HG02870 (cell line): ENCODE results near the gene PDCD1LG2.

ENCODE experiments used
- ATAC-seq: cut with Tn5 transposase; IDR thresholded peaks from one replicate; pipeline ENCODE4 v1.9.1; 2021; ENCODE audit warnings: mild to moderate bottlenecking, moderate library complexity; ENCODE audit not compliant: unreplicated experiment

PDCD1LG2 gene

DNA sequence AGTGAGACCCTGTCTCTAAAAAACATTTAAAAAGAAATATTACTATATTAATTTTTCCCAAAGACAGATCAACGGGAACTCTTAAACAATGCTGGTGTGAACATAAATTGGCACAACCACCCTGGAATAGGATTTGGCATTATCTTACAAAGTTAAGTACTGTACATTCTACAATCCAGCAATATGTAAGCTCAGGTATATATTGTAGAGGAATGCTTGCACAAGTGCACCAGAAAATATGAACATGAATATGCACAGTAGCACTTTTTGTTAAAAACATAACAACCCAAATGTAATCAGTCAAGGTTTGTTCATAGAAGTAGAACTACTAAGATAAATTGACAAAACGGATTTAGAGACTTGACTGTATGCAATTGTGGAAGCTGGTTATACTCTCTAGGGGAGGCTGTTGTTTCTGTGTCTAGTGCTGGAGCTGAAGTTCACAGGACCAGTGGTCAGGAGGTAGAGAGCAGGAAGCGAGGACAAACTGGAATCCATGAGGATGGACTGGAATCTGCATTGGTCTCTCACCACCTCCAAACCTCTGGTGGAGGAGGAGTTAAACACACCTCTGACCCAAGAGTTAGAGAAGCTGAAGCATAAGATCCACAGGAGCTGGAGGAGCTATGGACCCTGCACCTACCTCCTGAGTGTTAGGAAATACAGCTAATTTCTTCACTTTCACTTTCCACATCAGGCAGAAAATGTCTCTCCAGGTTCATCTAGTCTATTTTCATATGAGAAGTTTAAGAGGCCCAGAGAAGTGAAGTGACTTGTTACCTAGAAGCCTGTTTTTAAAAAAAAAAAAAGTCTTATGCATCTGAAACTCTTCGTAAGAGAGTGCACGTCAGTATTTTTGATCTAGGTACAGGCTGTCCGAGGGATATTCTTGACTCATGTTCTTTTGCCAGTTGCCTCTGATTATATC is 98.2 kb downstream of the PDCD1LG2 start:
- no peak for ATAC-seq

DNA sequence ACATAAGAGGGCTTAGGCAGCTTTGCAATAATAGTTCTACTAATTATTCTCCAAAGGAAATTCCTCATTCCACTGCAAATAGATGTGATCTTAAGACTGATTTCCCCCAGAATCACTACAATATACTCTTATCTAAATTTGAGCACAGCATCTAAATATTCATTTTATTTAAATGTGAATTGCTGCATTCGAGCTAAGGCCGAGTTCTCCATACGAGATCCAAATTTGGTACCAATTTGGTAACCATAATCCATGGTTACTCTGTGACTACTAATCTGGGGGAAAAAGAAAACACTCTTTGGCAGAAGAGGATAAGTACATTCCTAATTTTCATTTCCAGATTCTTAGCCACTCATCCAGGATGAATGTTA is 98.9 kb downstream of the PDCD1LG2 start:
- ATAC-seq, result no peak

DNA sequence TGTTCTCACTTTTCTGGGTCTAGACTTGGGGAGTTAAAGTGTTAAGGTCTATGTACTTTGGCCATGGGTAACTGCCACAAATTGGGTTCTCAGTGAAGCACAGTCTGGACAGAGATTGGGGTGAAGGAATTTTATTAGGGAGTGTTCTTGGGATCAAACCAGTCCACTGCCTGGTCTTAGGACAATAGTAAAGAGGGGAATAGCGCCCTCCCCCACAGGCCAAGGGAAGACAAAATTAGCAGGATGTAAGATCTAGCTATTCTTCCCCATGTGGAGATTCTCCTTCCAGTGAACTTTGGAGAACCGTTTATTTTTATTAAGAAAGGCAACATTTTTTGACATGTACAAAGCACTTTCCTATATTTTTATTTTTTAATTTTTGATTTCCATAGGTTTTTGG is 100.2 kb downstream of the PDCD1LG2 start:
- no peak for ATAC-seq

DNA sequence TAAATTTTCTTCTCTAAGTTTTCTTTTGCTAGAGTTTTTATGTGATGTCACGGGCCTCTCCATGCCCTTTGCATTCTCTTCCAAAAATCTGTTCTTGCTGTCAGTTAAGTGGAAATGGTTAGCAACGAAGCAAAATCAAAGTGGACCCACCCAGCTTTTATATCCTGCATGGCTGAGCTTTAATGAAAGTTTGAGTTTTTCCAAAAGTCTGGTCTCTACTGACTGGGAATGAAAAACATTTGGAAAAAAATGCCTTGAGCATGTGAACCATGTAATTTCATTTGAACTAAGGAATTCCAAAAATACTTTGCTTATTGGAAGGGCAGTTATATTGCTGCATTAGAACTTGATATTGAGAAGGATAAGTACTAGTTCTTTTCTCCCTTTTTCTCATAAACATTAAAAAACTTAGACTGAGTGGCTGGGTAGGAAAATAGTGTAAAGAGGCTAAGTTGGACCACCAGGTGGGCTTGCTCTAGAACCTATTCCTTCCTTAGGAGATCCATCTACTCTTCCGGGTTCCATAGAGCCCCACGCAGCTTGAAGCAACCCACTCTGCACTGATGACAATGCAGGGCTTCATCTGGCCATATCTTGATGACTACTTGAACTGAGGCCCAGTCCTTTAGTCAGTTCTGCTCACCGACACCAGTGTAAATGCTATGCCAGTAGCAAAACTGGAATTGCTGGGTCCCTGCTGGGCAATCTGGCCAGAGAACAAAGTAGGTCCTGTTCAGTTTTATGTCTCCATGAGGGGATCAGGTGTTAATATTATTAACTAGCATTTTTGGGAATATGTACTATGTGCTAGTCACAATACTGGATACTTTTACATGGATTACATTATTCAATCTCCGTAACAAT is 101.2 kb downstream of the PDCD1LG2 start:
- no peak for ATAC-seq

DNA sequence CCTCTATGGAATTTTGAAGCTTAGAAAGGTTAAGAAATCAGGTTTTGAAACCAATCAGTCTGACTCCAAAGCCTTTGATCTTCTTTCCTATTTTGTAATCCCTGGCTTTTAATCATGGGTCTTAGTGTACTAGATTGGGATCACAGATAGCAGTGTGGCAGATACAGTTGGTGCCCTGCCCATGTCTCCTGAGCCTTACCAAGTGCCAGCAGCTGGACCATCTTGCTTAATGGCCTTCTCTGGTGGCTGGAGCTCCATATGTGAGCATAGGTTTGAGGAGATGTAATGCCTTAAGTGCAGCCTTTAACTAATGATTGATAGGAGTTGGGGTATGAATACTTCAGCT is 101.8 kb downstream of the PDCD1LG2 start:
- no peak for ATAC-seq

DNA sequence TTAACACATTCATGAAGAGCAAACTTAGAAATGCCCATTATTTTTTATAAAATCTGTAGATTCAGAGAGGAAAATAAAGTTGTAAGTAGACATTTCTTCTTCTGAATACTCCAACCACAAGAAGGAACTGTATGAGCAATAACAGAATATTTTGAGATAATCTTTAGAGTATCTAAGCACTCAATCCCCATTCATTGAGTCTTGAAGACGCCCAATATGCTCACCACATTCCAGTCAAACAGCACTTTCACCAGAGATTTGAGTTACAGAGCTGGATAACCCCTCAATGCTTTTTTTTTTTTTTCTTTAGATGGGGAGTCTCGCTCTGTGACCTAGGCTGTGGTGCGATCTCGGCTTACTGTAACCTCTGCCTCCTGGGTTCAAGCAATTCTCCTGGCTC is 103.9 kb downstream of the PDCD1LG2 start:
- no peak for ATAC-seq

DNA sequence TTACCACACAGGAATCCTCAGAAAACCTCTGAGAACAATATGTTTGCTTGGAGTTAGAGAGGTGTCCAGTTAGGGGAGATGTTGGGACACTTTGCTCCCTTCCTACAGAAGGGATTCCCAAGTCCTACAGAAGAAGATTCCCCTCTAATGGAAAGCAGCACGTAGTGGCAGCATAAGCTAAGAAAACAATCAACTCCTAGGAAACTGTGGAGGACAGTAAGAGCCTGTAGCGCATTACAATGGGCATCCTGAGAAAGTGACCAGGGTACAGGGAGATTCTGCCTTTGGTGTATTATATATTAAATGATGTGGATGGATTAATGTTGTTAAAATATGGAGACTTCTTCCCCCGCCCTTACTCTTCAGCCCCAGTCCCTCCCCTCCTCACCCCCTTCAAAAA is 104.7 kb downstream of the PDCD1LG2 start:
- no peak for ATAC-seq

DNA sequence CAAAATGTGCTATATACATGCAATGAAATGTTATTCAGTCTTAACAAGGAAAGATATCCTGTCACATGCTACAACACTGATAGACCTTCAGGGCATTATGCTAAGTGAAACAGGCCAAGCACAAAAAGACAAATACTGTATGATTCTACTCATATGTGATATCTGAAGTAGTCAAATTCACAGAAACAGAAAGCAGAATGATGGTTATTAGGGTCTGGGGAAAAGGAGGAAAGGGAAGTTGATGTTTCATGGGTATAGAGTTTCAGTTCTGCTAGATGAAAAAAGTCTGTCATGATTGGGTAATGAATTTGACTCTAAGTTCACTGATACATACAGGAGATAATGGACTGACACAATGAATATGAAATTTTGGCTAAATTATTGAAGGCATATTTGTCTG is 107.4 kb downstream of the PDCD1LG2 start:
- peak; percentile 93 for ATAC-seq

DNA sequence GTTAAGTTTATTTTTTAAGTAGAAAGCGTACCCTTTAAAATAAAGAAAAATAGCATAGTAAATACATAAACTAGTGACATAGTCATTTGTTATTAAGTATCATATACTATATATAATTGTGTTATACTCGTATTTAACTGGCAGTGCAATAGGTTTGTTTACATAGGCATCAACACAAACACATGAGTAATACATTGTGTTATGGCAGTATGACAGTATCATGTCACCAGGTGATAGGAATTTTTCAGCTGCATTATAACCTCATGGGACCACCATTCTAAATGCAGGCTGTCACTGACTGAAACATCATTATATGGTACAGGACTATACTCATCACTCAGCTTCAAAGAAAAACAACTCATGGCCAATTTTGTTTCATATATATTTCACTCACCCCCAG is 110.2 kb downstream of the PDCD1LG2 start:
- ATAC-seq, result no peak
